ENCODE measurements around the gene PWP2. TPM values are rescaled to one million over a fixed set of nuclear protein-coding genes. Genes with fewer than 3 reads are reported as not detected.
"Not testable (repeated sequence)": the region's sequence is repeated elsewhere in the genome, so short reads cannot be mapped to it uniquely, and the experiment has no call there.

The PWP2 gene
- total RNA-seq, 2 experiments from 2014 or later: 4.5 to 12.2 TPM

GRCh38 chr21:44086636-44087425, 20.4 kb upstream of the PWP2 start:
- POLR2A ChIA-PET: interaction anchor here (1.3 to 4.9 kb wide), 2 partner anchors 21 to 73 kb away, joined by 4 to 51 read pairs; partner anchors contain the start of gene TRAPPC10
- H3K27ac Mint-ChIP-seq: peak overlapping the region; percentile 92
- H3K27me3 Mint-ChIP-seq: no peaks in the 10 kb centered on the region
- H3K4me1 Mint-ChIP-seq: peaks cover 77% of the 10 kb centered on the region
- ATAC-seq (ENCODE audit: low read depth) (no peak), DNase-seq (no peak)
- H3K9me3 Mint-ChIP-seq: no peaks in the 10 kb centered on the region
- H3K4me3 Mint-ChIP-seq: peak overlapping the region; percentile 83
- H3K36me3 Mint-ChIP-seq: peaks cover 66% of the 10 kb centered on the region

DNA sequence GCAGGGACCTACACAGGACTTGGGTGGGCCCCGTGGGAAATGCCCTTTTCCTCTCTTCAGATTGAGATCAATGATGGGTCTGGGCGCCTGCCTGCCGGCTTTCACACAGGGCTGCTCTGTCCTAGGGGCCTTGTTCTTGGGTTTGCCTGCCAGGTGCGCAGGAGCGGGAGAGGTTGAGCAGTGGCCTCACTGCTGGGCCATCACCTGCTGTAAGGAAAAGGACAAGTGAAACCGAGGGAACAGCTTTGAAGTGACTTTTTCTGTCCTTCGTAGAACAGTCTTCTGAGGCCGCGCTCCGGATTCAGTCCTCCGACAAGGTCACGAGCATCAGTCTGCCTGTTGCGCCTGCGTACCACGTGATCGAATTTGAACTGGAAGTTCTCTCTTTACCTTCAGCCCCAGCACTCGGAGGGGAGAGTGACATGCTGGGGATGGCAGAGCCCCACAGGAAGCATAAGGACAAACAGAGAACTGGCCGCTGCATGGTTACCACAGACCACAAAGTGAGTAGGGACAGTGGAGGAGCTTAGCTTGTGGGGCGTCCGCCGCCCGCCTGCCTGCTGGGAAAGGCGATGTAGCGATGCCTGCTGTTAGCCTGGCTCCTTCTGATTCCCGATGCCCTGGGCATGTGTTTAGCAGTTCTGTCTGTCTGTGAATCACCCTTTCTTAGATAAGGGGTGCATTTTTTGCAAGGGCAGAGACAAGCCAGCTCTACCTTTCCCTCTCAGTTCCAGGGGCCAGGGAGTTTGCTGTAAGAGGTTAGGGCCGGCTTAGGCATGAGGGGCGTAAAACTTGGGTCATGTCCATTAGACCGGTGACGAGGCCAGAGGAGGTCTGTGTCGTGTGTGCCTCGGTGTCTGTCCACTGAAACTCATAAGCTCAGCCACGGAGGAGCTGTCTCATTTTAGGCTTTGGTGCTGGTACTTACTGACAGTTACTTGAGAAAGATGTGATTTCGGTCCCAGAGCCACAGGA, 19.5 kb upstream of the PWP2 start:
- peak overlapping the region; percentile 80 for H3K4me3 Mint-ChIP-seq
- DNase-seq: no peak
- H3K36me3 Mint-ChIP-seq: peaks cover 59% of the 10 kb centered on the region
- no peaks in the 10 kb centered on the region for H3K27me3 Mint-ChIP-seq
- POLR2A ChIA-PET: interaction anchor here (0.7 to 1.3 kb wide), 3 partner anchors 10 to 1203 kb away, joined by 3 to 4 read pairs (median 3); no protein-coding TSS in a partner anchor
- peak overlapping the region; percentile 92 for H3K27ac Mint-ChIP-seq
- no peaks in the 10 kb centered on the region for H3K9me3 Mint-ChIP-seq
- H3K4me1 Mint-ChIP-seq: peaks cover 70% of the 10 kb centered on the region
- ATAC-seq (ENCODE audit: low read depth): no peak

DNA sequence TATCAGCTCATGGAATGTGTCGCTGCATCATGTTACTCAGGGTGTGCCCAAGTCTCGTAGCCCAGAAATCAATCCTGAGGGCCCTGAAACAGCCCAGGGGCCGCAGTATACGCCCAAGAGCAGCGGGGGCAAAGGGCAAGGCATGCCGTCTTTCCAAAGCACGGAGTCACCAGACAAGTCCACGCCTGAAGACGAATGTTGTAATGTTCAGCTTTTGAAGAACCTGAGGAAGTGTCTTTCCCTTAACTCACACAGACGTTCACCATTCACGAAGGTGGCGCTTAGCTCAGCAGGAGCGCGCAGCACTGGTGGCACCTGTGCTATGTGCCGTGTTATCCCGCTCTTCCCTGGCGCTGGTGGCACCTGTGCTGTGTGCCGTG, 18.8 kb upstream of the PWP2 start:
- peaks cover 52% of the 10 kb centered on the region for H3K36me3 Mint-ChIP-seq
- peaks cover 63% of the 10 kb centered on the region for H3K4me1 Mint-ChIP-seq
- ATAC-seq (ENCODE audit: low read depth) (no peak), DNase-seq (no peak)
- peak overlapping the region; percentile 80 for H3K4me3 Mint-ChIP-seq
- no peaks in the 10 kb centered on the region for H3K27me3 Mint-ChIP-seq
- H3K9me3 Mint-ChIP-seq: no peaks in the 10 kb centered on the region
- POLR2A ChIA-PET: interaction anchor here (0.7 to 1.3 kb wide), 3 partner anchors 11 to 1204 kb away, joined by 3 to 4 read pairs (median 3); no protein-coding TSS in a partner anchor
- H3K27ac Mint-ChIP-seq: peak overlapping the region; percentile 92

DNA sequence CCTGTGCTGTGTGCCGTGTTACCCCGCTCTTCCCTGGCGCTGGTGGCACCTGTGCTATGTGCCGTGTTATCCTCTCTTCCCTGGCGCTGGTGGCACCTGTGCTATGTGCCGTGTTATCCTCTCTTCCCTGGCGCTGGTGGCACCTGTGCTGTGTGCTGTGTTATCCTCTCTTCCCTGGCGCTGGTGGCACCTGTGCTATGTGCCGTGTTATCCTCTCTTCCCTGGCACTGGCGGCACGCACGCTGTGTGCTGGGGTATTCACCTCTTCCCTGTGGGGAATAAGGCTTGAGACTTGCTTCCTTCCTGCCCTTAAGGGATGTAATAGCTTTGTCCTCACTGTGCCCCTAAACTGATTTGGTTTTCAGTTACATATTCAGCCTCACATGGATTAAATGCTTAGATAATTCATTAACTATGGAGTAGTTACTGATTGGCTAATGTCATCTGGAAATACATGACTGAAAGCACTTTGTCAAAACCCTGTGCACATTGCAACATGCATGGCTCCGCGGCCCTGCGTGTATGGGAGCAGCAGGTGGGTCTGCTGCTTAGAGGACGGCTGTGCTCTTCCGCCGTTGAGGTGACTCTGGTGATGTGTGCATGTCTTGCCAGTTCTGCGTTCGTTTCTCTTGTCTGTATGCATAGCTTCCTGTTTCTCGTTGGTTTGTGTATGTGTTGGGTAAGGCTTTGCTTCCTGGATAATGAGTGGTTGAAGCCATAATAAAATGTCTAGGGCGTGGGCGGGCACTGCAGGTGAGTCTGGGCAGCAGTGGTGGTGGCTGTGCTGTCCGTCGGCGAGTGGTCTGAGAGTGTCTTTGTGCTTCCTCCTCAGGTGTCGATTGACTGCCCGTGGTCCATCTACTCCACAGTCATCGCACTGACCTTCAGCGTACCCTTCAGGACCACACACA, 17.9 kb upstream of the PWP2 start:
- no peaks in the 10 kb centered on the region for H3K9me3 Mint-ChIP-seq
- H3K36me3 Mint-ChIP-seq: peaks cover 56% of the 10 kb centered on the region
- H3K27me3 Mint-ChIP-seq: no peaks in the 10 kb centered on the region
- peak; percentile 89 for ATAC-seq (ENCODE audit: low read depth)
- DNase-seq: peak; percentile 52
- peak overlapping the region; percentile 92 for H3K27ac Mint-ChIP-seq
- H3K4me3 Mint-ChIP-seq: peak overlapping the region; percentile 80
- POLR2A ChIA-PET: interaction anchor here (0.6 to 1.9 kb wide), 4 partner anchors 24 to 223 kb away, joined by 3 to 6 read pairs (median 3); no protein-coding TSS in a partner anchor
- H3K4me1 Mint-ChIP-seq: peaks cover 62% of the 10 kb centered on the region

DNA sequence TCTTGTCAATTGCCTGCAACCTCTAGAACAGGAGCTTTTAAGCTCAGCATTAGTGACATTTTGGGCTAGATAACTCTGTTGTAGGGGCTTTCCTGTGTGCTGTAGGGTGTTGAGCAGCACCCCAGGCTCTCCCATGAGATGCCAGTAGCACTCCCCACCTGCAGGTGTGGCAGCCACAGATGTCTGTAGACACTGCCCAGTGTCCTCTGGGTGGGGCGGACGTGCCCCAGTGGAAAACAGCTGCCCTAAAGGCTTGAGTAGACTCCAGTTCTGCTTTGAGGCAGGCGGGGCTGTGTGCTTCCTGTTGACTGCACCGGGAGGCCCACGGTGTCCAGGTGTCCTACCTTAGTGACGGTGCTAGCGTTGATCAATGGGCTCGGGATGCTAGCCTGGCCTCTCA, 16.9 kb upstream of the PWP2 start:
- no peaks in the 10 kb centered on the region for H3K9me3 Mint-ChIP-seq
- H3K4me1 Mint-ChIP-seq: peaks cover 57% of the 10 kb centered on the region
- H3K27ac Mint-ChIP-seq: peak overlapping the region; percentile 92
- POLR2A ChIA-PET: interaction anchor here (0.9 to 1.9 kb wide), 2 partner anchors 25 to 79 kb away, joined by 3 to 6 read pairs; no protein-coding TSS in a partner anchor
- no peaks in the 10 kb centered on the region for H3K27me3 Mint-ChIP-seq
- DNase-seq (no peak), ATAC-seq (ENCODE audit: low read depth) (no peak)
- peak overlapping the region; percentile 80 for H3K4me3 Mint-ChIP-seq
- H3K36me3 Mint-ChIP-seq: peaks cover 53% of the 10 kb centered on the region

DNA sequence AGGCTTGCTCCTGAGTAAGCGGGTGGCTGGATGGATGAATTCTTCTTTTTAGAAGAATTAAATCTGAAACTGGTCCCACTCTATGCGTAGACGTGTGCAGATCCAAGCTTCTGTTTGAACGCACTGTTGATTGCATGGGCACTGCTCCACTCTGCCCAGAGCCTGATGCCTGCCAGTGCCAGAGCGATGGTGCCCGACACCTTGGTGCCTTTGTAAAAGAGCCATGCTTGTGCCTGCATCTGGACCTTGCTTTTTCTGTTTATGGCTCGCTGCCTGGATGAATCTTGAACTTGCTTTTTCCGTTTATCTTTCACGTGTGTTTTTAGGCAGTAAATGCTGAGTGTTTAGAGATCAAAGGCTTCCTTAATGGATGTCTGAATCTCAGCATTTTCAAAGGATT, 15.0 kb upstream of the PWP2 start:
- H3K9me3 Mint-ChIP-seq: no peaks in the 10 kb centered on the region
- H3K27ac Mint-ChIP-seq: no peak overlapping the region
- no peak overlapping the region for H3K4me3 Mint-ChIP-seq
- DNase-seq (no peak), ATAC-seq (ENCODE audit: low read depth) (no peak)
- H3K4me1 Mint-ChIP-seq: peaks cover 38% of the 10 kb centered on the region
- no peaks in the 10 kb centered on the region for H3K27me3 Mint-ChIP-seq
- POLR2A ChIA-PET: no interaction called here
- peaks cover 37% of the 10 kb centered on the region for H3K36me3 Mint-ChIP-seq

DNA sequence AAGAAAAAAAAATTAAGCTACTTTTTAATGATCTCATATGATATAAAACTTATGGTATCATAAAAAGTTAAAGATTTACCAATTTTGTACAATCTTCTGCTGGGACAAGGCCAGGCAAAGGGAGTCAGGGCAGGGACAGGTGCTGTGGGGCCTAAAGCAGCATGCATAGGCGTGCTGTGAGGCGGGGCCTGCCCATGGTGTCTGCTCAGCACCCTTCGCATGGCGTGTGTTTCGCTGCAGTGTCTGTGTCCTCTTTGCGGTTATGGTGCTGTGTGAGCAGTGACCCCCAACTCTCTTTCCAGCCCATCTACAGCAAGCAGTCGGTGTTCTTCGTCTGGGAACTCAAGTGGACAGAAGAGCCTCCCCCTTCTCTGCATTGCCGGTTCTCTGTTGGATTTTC, 13.4 kb upstream of the PWP2 start:
- Mint-ChIP-seq H3K27me3 (no peaks in the 10 kb centered on the region), H3K36me3 (peaks cover 27% of the 10 kb centered on the region), H3K27ac (no peak overlapping the region), H3K9me3 (no peaks in the 10 kb centered on the region), H3K4me1 (peaks cover 28% of the 10 kb centered on the region), H3K4me3 (no peak overlapping the region)
- ATAC-seq (ENCODE audit: low read depth) (no peak), DNase-seq (no peak)
- POLR2A ChIA-PET: interaction anchor here (1.1 to 1.3 kb wide), 2 partner anchors 10 to 80 kb away, joined by 4 to 5 read pairs; no protein-coding TSS in a partner anchor

DNA sequence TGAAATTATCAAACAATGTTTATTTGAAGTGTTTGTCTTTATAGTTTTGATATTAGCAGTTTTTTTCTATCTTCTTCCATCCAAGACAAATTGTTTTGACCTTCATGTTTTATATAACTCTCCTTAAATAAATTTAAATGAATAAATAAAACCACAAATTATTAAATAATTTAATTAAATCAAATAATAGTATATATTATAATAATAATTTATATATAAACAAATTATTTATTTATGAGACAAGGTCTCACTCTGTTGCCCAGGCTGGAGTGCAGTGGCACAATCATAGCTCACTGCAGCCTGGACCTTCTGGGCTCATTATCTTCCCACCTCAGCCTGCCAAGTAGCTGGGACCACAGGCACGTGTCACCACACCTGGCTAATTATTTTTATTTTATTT, 12.4 kb upstream of the PWP2 start:
- POLR2A ChIA-PET: interaction anchor here (1.3 kb wide), 1 partner anchor 11 kb away, joined by 5 read pairs; no protein-coding TSS in a partner anchor

GRCh38 chr21:44098507-44098906, 8.7 kb upstream of the PWP2 start:
- H3K27me3 Mint-ChIP-seq; POLR2A ChIA-PET; H3K9me3 Mint-ChIP-seq; H3K36me3 Mint-ChIP-seq; DNase-seq; ATAC-seq (ENCODE audit: low read depth); H3K4me3 Mint-ChIP-seq; H3K27ac Mint-ChIP-seq; H3K4me1 Mint-ChIP-seq: not testable (repeated sequence)

More for the DNA sequence above, 12.4 kb upstream of the PWP2 start:
- DNase-seq (no peak), ATAC-seq (ENCODE audit: low read depth) (no peak)
- peaks cover 17% of the 10 kb centered on the region for H3K4me1 Mint-ChIP-seq
- H3K9me3 Mint-ChIP-seq: no peaks in the 10 kb centered on the region
- H3K27me3 Mint-ChIP-seq: no peaks in the 10 kb centered on the region
- peaks cover 16% of the 10 kb centered on the region for H3K36me3 Mint-ChIP-seq
- no peak overlapping the region for H3K27ac Mint-ChIP-seq
- H3K4me3 Mint-ChIP-seq: no peak overlapping the region

GRCh38 chr21:44098964-44099363, 8.2 kb upstream of the PWP2 start:
- POLR2A ChIA-PET; H3K36me3 Mint-ChIP-seq; H3K27ac Mint-ChIP-seq; ATAC-seq (ENCODE audit: low read depth); H3K4me3 Mint-ChIP-seq; H3K4me1 Mint-ChIP-seq; H3K9me3 Mint-ChIP-seq; H3K27me3 Mint-ChIP-seq; DNase-seq: not testable (repeated sequence)

DNA sequence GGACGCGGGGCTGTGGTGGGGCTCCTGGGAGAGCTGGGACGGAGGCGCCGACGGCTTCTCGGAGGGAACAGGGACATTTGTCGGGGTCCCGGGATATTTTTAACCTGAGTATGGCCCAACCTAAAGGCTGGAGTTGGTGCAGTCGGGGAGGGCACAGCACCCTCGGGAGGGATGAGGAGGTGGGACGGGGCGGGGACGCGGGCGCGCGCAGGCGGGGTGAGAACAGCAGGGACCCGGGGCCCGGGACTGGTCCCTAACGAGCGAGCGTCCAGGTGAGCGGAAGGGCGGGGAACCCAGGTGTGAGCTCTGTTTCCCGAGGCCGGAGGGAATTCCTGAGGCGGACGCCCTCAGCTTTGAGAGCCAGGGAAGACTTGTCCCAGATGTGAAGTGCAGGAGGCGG, 390 bp downstream of the PWP2 start:
- H3K4me1 Mint-ChIP-seq, DNase-seq, H3K9me3 Mint-ChIP-seq, H3K36me3 Mint-ChIP-seq, H3K4me3 Mint-ChIP-seq, H3K27me3 Mint-ChIP-seq, POLR2A ChIA-PET, H3K27ac Mint-ChIP-seq: not testable (repeated sequence)
- peak; percentile 46 for ATAC-seq (ENCODE audit: low read depth)

DNA sequence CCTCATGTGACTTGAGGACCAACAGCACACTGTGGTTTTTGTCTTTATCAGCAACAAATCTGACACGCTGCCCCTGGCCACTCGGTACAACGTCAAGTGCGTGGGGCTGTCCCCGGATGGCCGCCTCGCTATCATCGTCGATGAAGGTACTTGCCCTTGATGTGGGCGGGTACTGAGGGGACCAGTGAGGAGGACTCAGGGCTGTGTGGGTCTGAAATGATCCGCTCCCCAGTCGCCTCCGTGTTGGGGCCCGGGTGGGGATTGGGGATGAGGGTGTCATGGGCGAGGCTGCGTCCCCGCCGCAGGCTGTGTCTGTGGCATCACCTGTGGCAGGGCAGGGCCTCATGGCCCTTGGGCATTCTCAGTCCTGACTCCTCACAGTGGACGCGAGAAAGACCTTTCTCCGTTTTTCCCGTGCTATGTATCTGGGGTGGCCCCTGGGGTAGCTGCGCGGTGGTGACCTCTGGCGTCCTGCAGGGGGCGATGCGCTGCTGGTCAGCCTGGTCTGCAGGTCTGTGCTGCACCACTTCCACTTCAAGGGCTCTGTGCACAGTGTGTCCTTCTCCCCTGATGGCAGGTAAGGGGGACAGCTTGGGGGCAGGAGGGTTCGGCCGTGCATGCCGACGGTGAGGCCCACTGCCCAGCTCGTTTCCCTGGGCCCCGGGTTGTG, 6.6 kb downstream of the PWP2 start:
- ATAC-seq (ENCODE audit: low read depth); POLR2A ChIA-PET; H3K27me3 Mint-ChIP-seq; H3K4me3 Mint-ChIP-seq; H3K4me1 Mint-ChIP-seq; H3K9me3 Mint-ChIP-seq; H3K36me3 Mint-ChIP-seq; DNase-seq; H3K27ac Mint-ChIP-seq: not testable (repeated sequence)
